SK-N-MC (cell line): Measurements from ENCODE around the gene SYT8.

Experiments
- DNase-seq: peaks from one replicate; pipeline ENCODE4 v3.0.0-alpha.2; 2011; ENCODE audit warnings: low read depth, low spot score
- H3K27ac ChIP-seq: fragments of 200-600 bp; sonication (generic); 2 replicates; pipeline ENCODE4 v1.5.1; 2016; ENCODE audit warnings: mixed run types
- H3K36me3 ChIP-seq: fragments of 200-600 bp; sonication (generic); 2 replicates; pipeline ENCODE4 v1.6.1; 2017; ENCODE audit warnings: antibody characterized with exemption, low read length, mixed read lengths; ENCODE audit not compliant: insufficient read depth
- H3K4me3 ChIP-seq: fragments of 200-600 bp; sonication (generic); 2 replicates; pipeline ENCODE4 v1.5.1; 2016
- H3K9ac ChIP-seq: fragments of 200-600 bp; sonication (generic); 2 replicates; pipeline ENCODE4 v1.8.0; 2017; ENCODE audit warnings: mixed run types, mixed read lengths; ENCODE audit not compliant: insufficient read length
- H3K9me3 ChIP-seq: fragments of 200-600 bp; sonication (generic); 2 replicates; pipeline ENCODE4 v1.6.1; 2017; ENCODE audit warnings: low read depth, mild to moderate bottlenecking, antibody characterized with exemption, low read length, moderate library complexity, mixed read lengths
- EZH2 ChIP-seq: fragments of 200-600 bp; sonication (generic); IDR thresholded peaks from one replicate; pipeline ENCODE4 v1.6.1; 2017; ENCODE audit warnings: antibody characterized with exemption
- FOXP2 ChIP-seq: optimal IDR thresholded peaks from 2 replicates; pipeline ENCODE3; 2011; ENCODE audit warnings: mild to moderate bottlenecking, moderate library complexity; ENCODE audit not compliant: insufficient read depth; ENCODE audit errors: extremely low read length, control extremely low read depth
- POLR2AphosphoS5 ChIP-seq: IDR thresholded peaks from 2 replicates; pipeline ENCODE4 v1.6.1; 2012; ENCODE audit warnings: mild to moderate bottlenecking, low read depth, low read length, borderline replicate concordance

The SYT8 gene

DNA sequence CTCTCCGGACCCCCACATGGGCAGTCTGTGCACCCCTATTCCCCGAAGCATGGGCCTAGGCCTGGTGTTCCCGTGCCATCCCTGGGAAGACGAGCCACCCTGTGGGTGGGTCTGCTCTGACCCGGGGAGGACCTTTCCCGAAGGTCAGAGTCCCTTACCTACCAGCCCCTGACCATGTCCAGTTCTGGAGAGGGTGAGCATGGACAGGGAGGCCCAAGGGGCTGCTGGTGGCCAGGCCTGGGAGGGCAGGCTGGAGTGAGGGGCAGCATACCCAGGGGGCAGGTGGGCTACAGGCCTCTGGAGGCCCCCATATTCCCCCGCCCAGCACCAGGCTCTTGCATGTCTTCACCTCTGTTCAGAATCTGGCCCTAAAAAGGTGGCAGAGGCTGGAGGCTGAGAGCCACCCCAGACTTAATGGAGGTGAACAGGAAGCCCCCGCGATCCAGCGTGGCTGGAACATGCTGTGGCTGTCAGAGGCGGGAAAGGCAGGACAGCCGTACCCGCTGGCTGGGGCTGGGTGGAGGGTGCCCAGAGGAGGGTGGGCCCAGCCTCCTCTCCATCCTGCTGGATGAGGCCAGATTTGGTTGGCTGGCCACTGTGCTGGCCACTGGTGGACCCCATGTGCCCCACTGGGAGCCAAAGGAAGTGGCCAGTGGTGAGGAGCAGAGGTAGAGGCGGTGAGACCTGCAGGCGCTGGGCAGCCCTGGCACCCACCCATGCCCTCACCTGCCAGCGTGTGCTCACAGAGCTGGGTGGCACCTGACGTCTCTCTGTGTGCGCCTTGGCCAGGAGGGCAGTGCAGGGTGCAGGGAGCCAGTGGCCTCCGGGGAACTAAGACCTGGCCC lies 11.2 kb upstream of the SYT8 start:
- no peak for TF ChIP-seq POLR2AphosphoS5
- TF ChIP-seq EZH2, result no peak
- no peak for TF ChIP-seq FOXP2
- Histone ChIP-seq H3K27ac (no peak overlapping the region), H3K9ac (no peak overlapping the region), H3K36me3 (no peaks in the 10 kb centered on the region), H3K9me3 (no peaks in the 10 kb centered on the region), H3K4me3 (no peak overlapping the region)
- DNase-seq, result no peak

DNA sequence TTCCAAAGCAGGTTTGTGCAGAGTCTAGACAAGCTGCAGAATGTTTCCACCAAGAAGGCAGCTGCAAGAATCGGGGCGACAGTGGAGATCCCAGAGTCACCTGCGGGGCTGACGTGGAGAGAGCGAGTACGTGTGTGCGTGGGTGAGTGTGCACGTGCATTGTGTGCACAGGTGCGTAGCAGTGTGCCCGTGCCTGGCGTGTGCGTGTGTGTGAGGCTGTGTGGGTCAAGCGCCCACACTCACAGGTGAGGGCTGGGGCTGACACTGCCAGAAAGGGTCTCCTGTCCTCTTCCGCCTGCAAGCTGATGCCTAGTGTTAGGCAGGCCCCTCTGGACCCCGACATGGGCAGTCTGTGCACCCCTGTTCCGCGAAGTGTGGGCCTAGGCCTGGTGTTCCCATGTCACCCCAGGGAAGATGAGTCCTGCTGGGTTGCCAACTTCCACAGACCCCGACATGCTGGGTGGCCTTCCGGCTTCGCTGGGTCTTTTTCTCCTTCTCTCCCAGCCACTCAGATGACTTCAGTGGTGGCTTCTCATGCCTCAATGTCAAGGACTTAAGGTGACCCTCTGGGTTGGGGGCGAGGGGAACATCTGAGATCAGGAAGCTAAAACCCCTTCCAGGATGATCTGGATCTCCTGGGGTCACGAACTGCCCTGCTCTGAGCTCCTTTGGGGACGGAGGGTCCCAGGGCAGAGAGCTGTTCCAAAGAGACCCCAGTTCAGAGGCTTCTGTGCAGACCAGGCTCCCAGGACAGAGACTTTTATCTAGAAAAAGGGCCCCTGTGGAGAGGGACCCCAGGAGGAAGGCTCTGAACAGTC lies 10.4 kb upstream of the SYT8 start:
- TF ChIP-seq EZH2, result no peak
- TF ChIP-seq POLR2AphosphoS5, result no peak
- TF ChIP-seq FOXP2, result no peak
- no peak overlapping the region for H3K27ac ChIP-seq
- H3K36me3 ChIP-seq, result no peaks in the 10 kb centered on the region
- no peak overlapping the region for H3K4me3 ChIP-seq
- H3K9ac ChIP-seq, result no peak overlapping the region
- H3K9me3 ChIP-seq, result no peaks in the 10 kb centered on the region
- DNase-seq, result no peak

DNA sequence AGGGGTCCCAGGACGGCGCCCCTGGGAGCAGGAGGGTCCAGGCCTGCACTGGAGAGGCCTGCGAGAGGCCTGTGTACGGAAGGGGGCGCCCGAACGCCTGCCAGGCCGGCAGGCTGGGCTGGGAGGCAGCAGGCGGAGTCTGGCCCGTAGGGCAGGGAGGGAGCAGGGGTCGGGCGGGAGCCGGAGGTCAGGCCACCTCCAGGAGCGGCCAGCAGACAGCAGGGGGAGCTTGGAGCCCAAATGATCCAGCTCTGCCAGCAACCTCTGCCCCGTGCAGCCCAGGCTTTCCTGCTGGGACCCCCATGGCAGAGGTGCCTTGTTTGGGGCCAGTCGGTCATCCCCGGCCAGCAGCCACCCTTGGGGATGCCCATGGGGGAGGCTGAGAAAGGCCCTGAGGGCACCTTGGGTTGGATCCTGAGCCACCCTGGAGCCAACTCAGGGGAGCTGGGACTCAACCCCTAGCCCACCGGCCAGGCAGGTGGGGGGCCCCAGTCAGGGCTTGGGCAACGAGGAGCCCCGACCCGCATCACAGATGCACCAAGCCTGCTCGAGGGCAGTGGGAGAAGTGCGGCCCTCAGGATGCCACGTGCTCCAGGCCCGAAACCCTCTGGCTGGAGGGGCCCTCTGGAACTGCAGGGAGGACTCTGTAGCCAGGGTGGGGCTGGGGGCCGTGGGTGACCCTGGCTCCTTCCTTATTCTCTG lies 9.6 kb upstream of the SYT8 start:
- H3K9me3 ChIP-seq, result no peaks in the 10 kb centered on the region
- no peaks in the 10 kb centered on the region for H3K36me3 ChIP-seq
- no peak overlapping the region for H3K9ac ChIP-seq
- no peak overlapping the region for H3K4me3 ChIP-seq
- no peak for DNase-seq
- no peak overlapping the region for H3K27ac ChIP-seq
- no peak for TF ChIP-seq FOXP2
- TF ChIP-seq EZH2, result no peak
- TF ChIP-seq POLR2AphosphoS5, result no peak

DNA sequence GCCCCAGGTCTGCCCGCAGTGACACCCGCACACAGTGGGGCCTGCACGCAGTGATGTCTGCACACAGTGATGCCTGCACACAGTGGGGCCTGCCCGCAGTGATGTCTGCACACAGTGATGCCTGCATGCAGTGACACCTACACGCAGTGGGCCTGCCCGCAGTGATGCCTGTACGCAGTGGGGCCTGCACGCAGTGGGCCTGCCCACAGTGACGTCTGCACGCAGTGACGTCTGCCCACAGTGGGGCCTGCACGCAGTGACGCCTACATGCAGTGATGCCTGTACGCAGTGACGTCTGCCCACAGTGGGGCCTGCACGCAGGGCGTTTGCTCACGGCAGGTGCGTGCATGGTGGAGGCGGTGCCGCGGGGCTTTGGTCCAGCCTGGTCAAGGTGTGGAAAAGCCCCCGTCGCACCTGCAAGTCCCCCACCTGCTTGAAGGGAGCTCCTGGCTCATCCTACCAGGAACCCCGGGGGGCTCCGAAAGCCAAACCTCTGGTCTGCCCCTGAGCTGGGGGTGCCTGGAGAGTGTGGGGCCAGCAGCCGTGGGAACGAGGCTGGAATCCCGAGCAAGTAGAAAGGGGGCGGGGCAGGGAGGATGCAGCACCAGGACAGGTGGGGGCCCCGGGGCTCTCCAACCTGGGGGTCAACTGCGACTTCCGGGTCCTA lies 8.9 kb upstream of the SYT8 start:
- Histone ChIP-seq H3K9ac (no peak overlapping the region), H3K4me3 (no peak overlapping the region), H3K27ac (no peak overlapping the region), H3K36me3 (no peaks in the 10 kb centered on the region), H3K9me3 (no peaks in the 10 kb centered on the region)
- TF ChIP-seq EZH2 (no peak), POLR2AphosphoS5 (no peak), FOXP2 (no peak)
- DNase-seq, result no peak

DNA sequence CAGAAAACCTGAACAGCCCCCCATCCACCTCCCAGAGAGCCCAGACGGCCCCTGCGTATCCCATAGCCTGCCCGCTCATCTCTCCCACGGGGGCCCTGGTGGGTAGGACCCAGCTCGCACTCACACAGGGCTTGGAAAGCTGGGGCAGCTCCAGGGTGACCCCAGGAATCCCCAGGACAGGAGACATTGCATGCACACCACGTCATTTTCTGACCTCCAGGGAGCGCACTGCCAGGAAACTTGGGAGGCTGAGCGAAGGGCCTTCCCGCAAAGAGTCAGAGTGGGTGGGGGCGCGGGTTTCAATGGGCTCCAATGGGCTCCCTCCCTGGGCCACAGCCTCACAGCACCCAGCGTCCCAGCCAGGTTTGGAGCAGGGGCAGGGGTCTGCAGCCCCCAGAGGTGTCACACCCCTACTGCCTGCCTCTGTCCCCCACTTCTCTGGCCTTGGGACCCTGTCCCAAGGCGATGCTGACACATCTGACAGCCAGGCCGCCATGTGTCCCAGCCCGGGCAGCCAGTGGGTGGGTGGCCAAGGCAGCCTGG lies 8.2 kb upstream of the SYT8 start:
- Histone ChIP-seq H3K9ac (no peak overlapping the region), H3K36me3 (no peaks in the 10 kb centered on the region), H3K4me3 (no peak overlapping the region), H3K9me3 (no peaks in the 10 kb centered on the region), H3K27ac (no peak overlapping the region)
- DNase-seq, result no peak
- TF ChIP-seq EZH2 (no peak), FOXP2 (no peak), POLR2AphosphoS5 (no peak)

DNA sequence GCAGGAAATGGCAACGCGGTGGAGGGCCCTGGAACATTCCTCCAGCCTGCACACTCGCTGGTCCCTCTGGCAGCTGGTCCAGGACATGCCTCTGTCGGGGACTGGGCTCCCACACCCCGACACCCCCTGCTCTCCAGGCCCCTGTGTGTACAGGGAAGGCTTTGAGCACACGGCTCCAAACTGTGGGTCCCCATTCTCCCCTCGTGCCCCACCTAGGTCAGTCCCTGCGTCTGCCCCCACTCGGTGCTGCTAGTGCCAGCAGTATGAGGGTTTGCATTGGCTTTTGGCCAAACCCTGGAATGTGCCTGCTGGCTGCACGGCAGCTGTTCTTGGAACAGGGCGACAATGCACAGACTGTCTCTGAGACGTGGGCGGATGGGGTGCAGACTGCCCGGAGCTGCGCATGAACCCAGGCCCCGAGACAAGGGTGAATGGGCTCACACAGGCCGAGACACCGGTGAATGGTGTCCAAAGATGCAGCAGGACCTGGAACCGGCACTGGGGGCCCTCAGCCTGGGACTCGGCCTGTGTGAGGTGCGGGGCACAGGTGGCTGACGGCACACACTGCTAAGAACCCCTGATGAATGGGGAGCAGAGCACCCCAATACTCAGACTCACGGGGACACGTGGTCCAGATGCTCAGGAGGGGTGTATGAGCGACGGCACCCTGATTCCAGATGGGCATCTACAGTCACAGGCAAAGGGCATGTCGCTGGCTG lies 7.5 kb upstream of the SYT8 start:
- peak; percentile 8 for DNase-seq
- Histone ChIP-seq H3K27ac (no peak overlapping the region), H3K9ac (no peak overlapping the region), H3K9me3 (no peaks in the 10 kb centered on the region), H3K4me3 (no peak overlapping the region), H3K36me3 (no peaks in the 10 kb centered on the region)
- TF ChIP-seq FOXP2 (no peak), POLR2AphosphoS5 (no peak), EZH2 (no peak)

DNA sequence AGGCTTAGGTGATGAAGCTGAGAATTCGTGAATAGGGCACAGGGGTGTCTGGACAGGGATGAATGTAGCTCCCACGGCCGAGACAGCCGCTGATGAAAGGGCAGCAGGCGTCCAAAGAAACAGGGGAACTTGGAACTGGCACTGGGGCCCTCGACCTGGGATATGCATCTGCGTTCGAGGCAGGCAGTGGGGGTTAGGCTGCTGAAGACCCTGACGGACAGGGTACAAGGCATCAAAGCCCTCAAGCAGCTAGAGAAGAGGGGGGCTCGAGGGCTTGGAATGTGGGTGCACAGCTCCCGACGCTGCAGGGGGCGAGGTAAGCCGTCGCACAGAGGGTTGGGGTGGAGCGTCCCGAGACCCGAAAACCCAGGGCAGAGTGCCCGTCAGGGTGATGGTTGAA lies 6.9 kb upstream of the SYT8 start:
- Histone ChIP-seq H3K36me3 (no peaks in the 10 kb centered on the region), H3K27ac (no peak overlapping the region), H3K9me3 (no peaks in the 10 kb centered on the region), H3K9ac (no peak overlapping the region), H3K4me3 (no peak overlapping the region)
- no peak for DNase-seq
- TF ChIP-seq FOXP2 (no peak), EZH2 (no peak), POLR2AphosphoS5 (no peak)

DNA sequence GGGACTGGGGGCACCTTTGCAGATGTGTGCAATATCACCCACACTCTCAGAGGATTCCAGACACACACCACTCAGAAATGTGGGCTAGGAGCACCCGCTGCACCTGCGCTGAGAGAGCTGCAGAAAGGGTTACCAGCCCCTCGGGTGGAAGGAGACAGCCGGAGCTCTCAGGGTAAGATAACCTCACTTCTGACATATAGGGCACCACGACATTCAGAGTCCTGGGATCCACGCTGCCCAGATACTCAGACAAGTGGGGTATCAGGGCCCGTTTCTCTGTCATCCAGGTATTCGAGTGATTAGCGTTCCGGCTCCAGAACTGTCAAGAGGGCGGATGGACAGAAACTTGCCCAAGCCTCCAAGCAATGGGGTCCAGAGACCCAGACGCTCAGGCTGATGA lies 6.2 kb upstream of the SYT8 start:
- Histone ChIP-seq H3K9me3 (no peaks in the 10 kb centered on the region), H3K27ac (no peak overlapping the region), H3K4me3 (no peak overlapping the region), H3K9ac (no peak overlapping the region), H3K36me3 (no peaks in the 10 kb centered on the region)
- TF ChIP-seq FOXP2 (no peak), EZH2 (no peak), POLR2AphosphoS5 (no peak)
- DNase-seq, result no peak
